BJ (cell line): ENCODE measurements around the gene C5orf15. TPM values are rescaled to one million over a fixed set of nuclear protein-coding genes. Genes with fewer than 3 reads are reported as not detected.

Experiments
- CTCF ChIA-PET: fragments of 350-600 bp; formaldehyde crosslinking; extraction: SDS; loops from one replicate; lab custom pipeline; 2021; ENCODE audit warnings: antibody characterized with exemption, inconsistent platforms; lab: Yijun Ruan, JAX
- POLR2A ChIA-PET: fragments of 300-600 bp; sonication (Branson Sonifier 250); formaldehyde crosslinking; extraction: SDS; loops from one replicate; lab custom pipeline; 2021; ENCODE audit warnings: antibody characterized with exemption; lab: Charles Lee
- DNase-seq: peaks from one replicate; pipeline ENCODE4 v3.0.0-alpha.2; 2011; ENCODE audit warnings: low read depth
- H3K27me3 ChIP-seq: 2 replicates; pipeline ENCODE4 v1.6.0; 2011; ENCODE audit warnings: low read length; ENCODE audit not compliant: control insufficient read depth, insufficient read depth
- H3K36me3 ChIP-seq: 2 replicates; pipeline ENCODE4 v1.5.1; 2011; ENCODE audit warnings: low read length; ENCODE audit not compliant: control insufficient read depth, insufficient read depth
- H3K4me3 ChIP-seq: 2 replicates; pipeline ENCODE4 v1.5.1; 2011; ENCODE audit warnings: low read depth, mild to moderate bottlenecking, control low read depth, low read length
- CTCF ChIP-seq: IDR thresholded peaks from 2 replicates; pipeline ENCODE4 v1.5.1; 2011; ENCODE audit warnings: low read depth, mild to moderate bottlenecking, control low read depth, inconsistent platforms, low read length, moderate library complexity; ENCODE audit not compliant: insufficient read depth
- polyA plus RNA-seq: library from polyadenylated mRNA; depleted of rRNA; stranded (reverse); fragments of >200 nt; gene quantifications from 2 replicates; pipeline ENCODE4 v1.2.3, GENCODE V29; 2011

C5orf15 gene
- polyA plus RNA-seq, 1 experiment, result 48.1 TPM

- POLR2A ChIA-PET, result no interaction called here
- TF ChIP-seq CTCF, result no peak
Observed at GRCh38 chr5:133933670-133934295, 34.6 kb downstream of the C5orf15 start.

GRCh38 chr5:133933169-133933509 is 35.3 kb downstream of the C5orf15 start:
- CTCF ChIA-PET, result no interaction called here
- Histone ChIP-seq H3K27me3 (no peaks in the 10 kb centered on the region; the same call in 1 of the 2 replicates), H3K4me3 (no peak overlapping the region), H3K36me3 (no peaks in the 10 kb centered on the region)
- DNase-seq, result no peak
- POLR2A ChIA-PET, result no interaction called here
- no peak for TF ChIP-seq CTCF

More at GRCh38 chr5:133933670-133934295, 34.6 kb downstream of the C5orf15 start:
- H3K4me3 ChIP-seq, result no peak overlapping the region
- no peaks in the 10 kb centered on the region for H3K36me3 ChIP-seq
- CTCF ChIA-PET, result no interaction called here
- no peak for DNase-seq
- no peaks in the 10 kb centered on the region; the same call in 1 of the 2 replicates for H3K27me3 ChIP-seq

- POLR2A ChIA-PET, result no interaction called here
- CTCF ChIA-PET, result no interaction called here
- DNase-seq, result no peak
- Histone ChIP-seq H3K36me3 (no peaks in the 10 kb centered on the region), H3K4me3 (no peak overlapping the region), H3K27me3 (no peaks in the 10 kb centered on the region; the same call in 1 of the 2 replicates)
- TF ChIP-seq CTCF, result no peak
Observed at GRCh38 chr5:133932441-133933168, 35.8 kb downstream of the C5orf15 start.

GRCh38 chr5:133931546-133931945 is 36.9 kb downstream of the C5orf15 start:
- H3K4me3 ChIP-seq, result no peak overlapping the region
- ChIA-PET POLR2A (no interaction called here), CTCF (no interaction called here)
- H3K27me3 ChIP-seq, result no peaks in the 10 kb centered on the region
- TF ChIP-seq CTCF, result no peak
- H3K36me3 ChIP-seq, result no peaks in the 10 kb centered on the region
- DNase-seq, result no peak

GRCh38 chr5:133930813-133931090 is 37.7 kb downstream of the C5orf15 start:
- Histone ChIP-seq H3K27me3 (no peaks in the 10 kb centered on the region), H3K36me3 (no peaks in the 10 kb centered on the region), H3K4me3 (no peak overlapping the region)
- ChIA-PET POLR2A (no interaction called here), CTCF (no interaction called here)
- TF ChIP-seq CTCF, result no peak
- DNase-seq, result no peak
